PFSK-1 (cell line): Measurements from ENCODE around the gene GEN1.

Experiments used
- POLR2AphosphoS5 ChIP-seq: IDR thresholded peaks from 2 replicates; pipeline ENCODE4 v1.6.1; 2012; ENCODE audit warnings: low read depth, mild to moderate bottlenecking, control low read depth, low read length, moderate library complexity
- REST ChIP-seq, 2 experiments: IDR thresholded peaks; 2 replicates each; pipeline versions ENCODE4 v1.6.1 to v1.8.0; 2011 to 2012; ENCODE audit warnings: low read depth in 2 of 2, low read length in 2 of 2, control low read depth in 1 of 2, inconsistent platforms in 1 of 2, mild to moderate bottlenecking in 1 of 2, moderate library complexity in 1 of 2; ENCODE audit not compliant: insufficient read depth in 1 of 2
- SIN3A ChIP-seq: IDR thresholded peaks from 2 replicates; pipeline ENCODE4 v1.6.1; 2012; ENCODE audit warnings: mild to moderate bottlenecking, low read length, moderate library complexity, borderline replicate concordance; ENCODE audit not compliant: insufficient read depth

DNA sequence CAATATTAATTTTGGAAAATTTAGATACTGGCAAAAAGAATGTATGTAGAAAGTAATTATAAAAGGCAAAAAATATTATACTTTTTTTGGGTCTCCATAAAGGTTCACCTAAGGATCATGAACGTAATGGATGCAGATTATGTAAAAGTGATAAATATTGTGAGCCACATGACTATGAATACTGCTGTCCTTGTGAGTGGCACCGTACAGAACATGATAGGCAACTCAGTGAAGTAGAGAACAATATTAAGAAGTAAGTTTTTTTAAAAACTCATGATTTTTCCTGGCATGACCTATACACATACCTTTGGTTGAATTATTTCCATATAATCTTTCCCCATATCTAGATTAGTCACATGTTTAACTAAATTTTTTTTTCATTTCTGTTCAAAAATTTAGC lies 18.6 kb downstream of the GEN1 start:
- TF ChIP-seq POLR2AphosphoS5: no peak
- no peak for TF ChIP-seq SIN3A
- TF ChIP-seq REST (IDR thresholded peaks at IDR 0.05; ENCODE audit: insufficient read depth in 1 of 2, low read depth in 2 of 2, low read length in 2 of 2): no peak
